Gastroesophageal sphincter (tissue), 3 donors: ENCODE measurements around the gene LNX2.

Experiments used
- EP300 ChIP-seq: sonication (generic); formaldehyde crosslinking; IDR thresholded peaks from one replicate; pipeline ENCODE4 v1.6.1; 2017; ENCODE audit warnings: antibody characterized with exemption, mild to moderate bottlenecking
- POLR2A ChIP-seq, 2 donors: fragments of 450-650 bp; IDR thresholded peaks; one replicate each; pipeline ENCODE4 v1.6.1; 2017; ENCODE audit warnings: antibody characterized with exemption in 2 of 2, mild to moderate bottlenecking in 2 of 2, moderate library complexity in 1 of 2
- POLR2AphosphoS5 ChIP-seq: sonication (generic); formaldehyde crosslinking; IDR thresholded peaks from one replicate; pipeline ENCODE4 v1.6.1; 2017; ENCODE audit warnings: antibody characterized with exemption
- TF ChIP-seq, protein P1 (sequence below), 4 experiments: fragments of 200-600 bp in 2 of 4; fragments of 450-650 bp in 2 of 4; sonication (generic) in 1 of 4; IDR thresholded peaks; one replicate each; pipeline ENCODE4 v1.5.1; 2017 to 2019; ENCODE audit warnings: antibody characterized with exemption in 4 of 4, mild to moderate bottlenecking in 2 of 4, moderate library complexity in 2 of 4

DNA sequence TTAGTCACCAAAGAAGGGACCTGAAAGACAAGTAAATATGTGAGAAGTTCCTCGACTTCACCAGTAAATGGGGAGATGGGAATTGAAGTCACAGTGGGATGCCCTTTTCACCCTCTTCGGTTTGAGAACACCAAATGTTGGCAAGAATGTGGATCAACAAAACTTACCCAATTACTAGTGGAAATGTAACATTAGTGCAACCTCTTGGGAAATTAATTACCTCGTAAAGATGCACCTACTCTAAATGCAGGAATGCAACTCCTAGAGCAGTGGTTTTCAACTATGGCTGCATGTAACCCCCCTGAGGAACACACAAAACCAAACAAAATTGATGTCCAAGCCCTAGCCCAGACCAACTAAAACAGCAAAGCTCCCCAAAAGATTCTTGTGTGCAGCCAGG, 78.1 kb downstream of the LNX2 start:
- TF ChIP-seq, protein P1, sequence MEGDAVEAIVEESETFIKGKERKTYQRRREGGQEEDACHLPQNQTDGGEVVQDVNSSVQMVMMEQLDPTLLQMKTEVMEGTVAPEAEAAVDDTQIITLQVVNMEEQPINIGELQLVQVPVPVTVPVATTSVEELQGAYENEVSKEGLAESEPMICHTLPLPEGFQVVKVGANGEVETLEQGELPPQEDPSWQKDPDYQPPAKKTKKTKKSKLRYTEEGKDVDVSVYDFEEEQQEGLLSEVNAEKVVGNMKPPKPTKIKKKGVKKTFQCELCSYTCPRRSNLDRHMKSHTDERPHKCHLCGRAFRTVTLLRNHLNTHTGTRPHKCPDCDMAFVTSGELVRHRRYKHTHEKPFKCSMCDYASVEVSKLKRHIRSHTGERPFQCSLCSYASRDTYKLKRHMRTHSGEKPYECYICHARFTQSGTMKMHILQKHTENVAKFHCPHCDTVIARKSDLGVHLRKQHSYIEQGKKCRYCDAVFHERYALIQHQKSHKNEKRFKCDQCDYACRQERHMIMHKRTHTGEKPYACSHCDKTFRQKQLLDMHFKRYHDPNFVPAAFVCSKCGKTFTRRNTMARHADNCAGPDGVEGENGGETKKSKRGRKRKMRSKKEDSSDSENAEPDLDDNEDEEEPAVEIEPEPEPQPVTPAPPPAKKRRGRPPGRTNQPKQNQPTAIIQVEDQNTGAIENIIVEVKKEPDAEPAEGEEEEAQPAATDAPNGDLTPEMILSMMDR (IDR thresholded peaks at IDR 0.05) = no peak
- no peak for TF ChIP-seq POLR2A (IDR thresholded peaks at IDR 0.05)
- no peak for TF ChIP-seq POLR2AphosphoS5
- TF ChIP-seq EP300 = no peak
